Spleen (tissue), 11 donors: ENCODE data around the gene DCTN1. TPM values are rescaled to one million over a fixed set of nuclear protein-coding genes. Genes with fewer than 3 reads are reported as not detected.

ENCODE experiments used
- DNase-seq: peaks from one replicate; pipeline ENCODE4 v3.0.0-alpha.2; 2020
- H3K27ac ChIP-seq, 8 donors: fragments of 200-600 bp; sonication (generic) in 7 of 8; 1 replicate in 4 of 8; 2 replicates in 4 of 8; pipeline versions ENCODE4 v1.5.0 to v1.8.0; 2016 to 2021; ENCODE audit warnings: inconsistent platforms in 4 of 8, mild to moderate bottlenecking in 4 of 8, moderate library complexity in 1 of 8
- H3K27me3 ChIP-seq, 7 donors: fragments of 200-600 bp; sonication (generic) in 6 of 7; replicated peaks in 1 of 7; 1 replicate in 4 of 7; 2 replicates in 3 of 7; pipeline versions ENCODE4 v1.5.0 to v1.8.0; 2016 to 2021; ENCODE audit warnings: inconsistent platforms in 3 of 7, mild to moderate bottlenecking in 1 of 7
- H3K36me3 ChIP-seq, 6 donors: fragments of 200-600 bp; sonication (generic) in 5 of 6; 1 replicate in 4 of 6; 2 replicates in 2 of 6; pipeline versions ENCODE4 v1.5.0 to v1.8.0; 2016 to 2021; ENCODE audit warnings: inconsistent platforms in 2 of 6
- H3K4me1 ChIP-seq, 6 donors: fragments of 200-600 bp; sonication (generic) in 5 of 6; 1 replicate in 3 of 6; 2 replicates in 3 of 6; pipeline versions ENCODE4 v1.5.0 to v1.8.0; 2016 to 2021; ENCODE audit warnings: inconsistent platforms in 3 of 6
- H3K4me3 ChIP-seq, 8 donors: fragments of 200-600 bp; sonication (generic) in 7 of 8; 1 replicate in 4 of 8; 2 replicates in 4 of 8; pipeline versions ENCODE4 v1.5.0 to v1.8.0; 2016 to 2021; ENCODE audit warnings: inconsistent platforms in 4 of 8, mild to moderate bottlenecking in 4 of 8, moderate library complexity in 2 of 8
- H3K9me3 ChIP-seq, 8 donors: fragments of 200-600 bp; sonication (generic) in 7 of 8; 1 replicate in 4 of 8; 2 replicates in 4 of 8; pipeline versions ENCODE4 v1.5.0 to v1.8.0; 2016 to 2021; ENCODE audit warnings: inconsistent platforms in 4 of 8
- POLR2A ChIP-seq, 3 donors: fragments of 450-650 bp; IDR thresholded peaks; one replicate each; pipeline ENCODE4 v1.5.1; 2017; ENCODE audit warnings: antibody characterized with exemption in 3 of 3, mild to moderate bottlenecking in 1 of 3
- POLR2AphosphoS5 ChIP-seq, 3 donors: sonication (generic); formaldehyde crosslinking; IDR thresholded peaks; one replicate each; pipeline ENCODE4 v1.5.1; 2017; ENCODE audit warnings: antibody characterized with exemption in 3 of 3
- WGBS, 5 donors: extraction: QIAGEN DNeasy Blood & Tissue Kit in 3 of 5; methylation state at CpG; one replicate each; pipeline versions ENCODE4 v1.1.5 to v1.1.7; 2013 to 2018; 5-methylcytosine and 5-hydroxymethylcytosine counted together
- intact Hi-C: fragments of 100-400 bp; cut with DNase I; formaldehyde crosslinking; loops from one replicate; pipeline ENCODE4 v1.15.0; 2023; ENCODE audit warnings: low total_unique reads
- polyA plus RNA-seq, 3 donors: library from polyadenylated mRNA; stranded (reverse); fragments of 200-250 nt; gene quantifications; one replicate each; pipeline ENCODE4 v1.2.1, GENCODE V29; 2013
- total RNA-seq, 7 donors: library from RNA; depleted of rRNA in 3 of 7; stranded (reverse); fragments of >200 nt in 3 of 7; fragmentation: NEBNext Ultra II Directional in 4 of 7; extraction: Animal tissue kit (Norgen Biotek cat#: 25700) in 4 of 7; gene quantifications; one replicate each; pipeline versions ENCODE4 v1.1.0 to v1.2.1, GENCODE V29; 2016 to 2021
- TF ChIP-seq, protein P1 (sequence below), 11 experiments: fragments of 200-600 bp in 7 of 11; fragments of 450-650 bp in 4 of 11; sonication (generic) in 4 of 11; IDR thresholded peaks in 8 of 11; conservative IDR thresholded peaks in 3 of 11; 1 replicate in 7 of 11; 2 replicates in 4 of 11; pipeline versions ENCODE4 v1.4.0 to v1.8.0; 2016 to 2021; ENCODE audit warnings: antibody characterized with exemption in 11 of 11, inconsistent platforms in 4 of 11, mild to moderate bottlenecking in 1 of 11
- donor health status: healthy with polysubstance abuse.
- donor health status: DM: no; HTN: no; CAD: no; lungs with moderate emphysema.
- donor health status: DM: no; HTN: no; CAD: no.
- donor health status: Bipolar disorder and iron deficiency.
- donor health status: healthy.
- donor health status: DM: no; HTN: no; CAD: no.
- donor health status: DM: yes; HTN: yes; CAD: no.

DCTN1 gene
- total and polyA plus RNA-seq, 10 donors = 47.8 to 113 (median 95.1) TPM

DNA sequence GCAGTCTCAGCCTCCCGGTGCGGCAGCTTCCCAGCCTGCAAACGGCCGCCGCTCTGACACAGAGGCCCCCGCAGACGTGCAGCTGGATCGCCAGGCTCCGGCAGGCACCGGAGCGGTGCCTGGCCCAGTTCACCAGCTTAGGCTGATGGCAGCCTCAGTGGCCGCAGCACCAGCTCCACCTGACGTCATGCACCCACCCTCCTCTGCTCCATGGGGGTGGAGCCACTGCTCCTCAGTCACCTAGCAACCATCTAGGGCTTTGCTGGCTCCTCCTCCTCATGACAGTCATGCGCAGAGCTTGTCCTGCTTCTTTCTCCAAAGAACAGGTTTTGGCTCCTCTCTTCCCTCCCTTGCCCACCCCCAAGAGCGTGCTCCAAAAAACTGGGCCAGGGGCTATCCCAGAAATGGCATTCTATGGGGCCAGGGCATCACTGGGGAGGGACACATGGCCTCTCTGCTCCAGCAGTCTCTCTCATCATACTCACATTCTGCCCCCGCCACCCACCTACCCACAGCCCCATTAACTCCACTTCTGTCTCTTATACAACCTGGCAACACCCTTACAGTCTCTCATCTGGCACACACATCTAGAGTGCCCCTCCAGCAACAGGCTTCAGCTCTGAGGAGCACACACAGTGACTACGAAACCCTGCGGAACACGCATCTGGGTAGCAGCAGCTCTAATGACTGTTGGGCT is 5.5 kb downstream of the DCTN1 start:
- Histone ChIP-seq H3K27me3 (no peaks in the 10 kb centered on the region), H3K4me1 (peaks cover 0 to 40% (median 17%) of the 10 kb centered on the region in 6 donors), H3K36me3 (peaks cover 6 to 83% (median 46%) of the 10 kb centered on the region in 6 donors), H3K9me3 (no peaks in the 10 kb centered on the region), H3K4me3 (no peak overlapping the region), H3K27ac (no peak overlapping the region)
- 76 to 90% (median 85%) methylated on average over 17 to 19 of the region's 19 CpGs for WGBS, 5 donors
- DNase-seq = no peak
- intact Hi-C loops = no loop called here
- TF ChIP-seq, protein P1, sequence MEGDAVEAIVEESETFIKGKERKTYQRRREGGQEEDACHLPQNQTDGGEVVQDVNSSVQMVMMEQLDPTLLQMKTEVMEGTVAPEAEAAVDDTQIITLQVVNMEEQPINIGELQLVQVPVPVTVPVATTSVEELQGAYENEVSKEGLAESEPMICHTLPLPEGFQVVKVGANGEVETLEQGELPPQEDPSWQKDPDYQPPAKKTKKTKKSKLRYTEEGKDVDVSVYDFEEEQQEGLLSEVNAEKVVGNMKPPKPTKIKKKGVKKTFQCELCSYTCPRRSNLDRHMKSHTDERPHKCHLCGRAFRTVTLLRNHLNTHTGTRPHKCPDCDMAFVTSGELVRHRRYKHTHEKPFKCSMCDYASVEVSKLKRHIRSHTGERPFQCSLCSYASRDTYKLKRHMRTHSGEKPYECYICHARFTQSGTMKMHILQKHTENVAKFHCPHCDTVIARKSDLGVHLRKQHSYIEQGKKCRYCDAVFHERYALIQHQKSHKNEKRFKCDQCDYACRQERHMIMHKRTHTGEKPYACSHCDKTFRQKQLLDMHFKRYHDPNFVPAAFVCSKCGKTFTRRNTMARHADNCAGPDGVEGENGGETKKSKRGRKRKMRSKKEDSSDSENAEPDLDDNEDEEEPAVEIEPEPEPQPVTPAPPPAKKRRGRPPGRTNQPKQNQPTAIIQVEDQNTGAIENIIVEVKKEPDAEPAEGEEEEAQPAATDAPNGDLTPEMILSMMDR (IDR thresholded peaks at IDR 0.05 in 8 of 11, conservative IDR thresholded peaks at IDR 0.05 in 3 of 11) = no peak
- TF ChIP-seq POLR2AphosphoS5 (IDR thresholded peaks at IDR 0.05) = peak in 1 of 3 donors; percentile 44

DNA sequence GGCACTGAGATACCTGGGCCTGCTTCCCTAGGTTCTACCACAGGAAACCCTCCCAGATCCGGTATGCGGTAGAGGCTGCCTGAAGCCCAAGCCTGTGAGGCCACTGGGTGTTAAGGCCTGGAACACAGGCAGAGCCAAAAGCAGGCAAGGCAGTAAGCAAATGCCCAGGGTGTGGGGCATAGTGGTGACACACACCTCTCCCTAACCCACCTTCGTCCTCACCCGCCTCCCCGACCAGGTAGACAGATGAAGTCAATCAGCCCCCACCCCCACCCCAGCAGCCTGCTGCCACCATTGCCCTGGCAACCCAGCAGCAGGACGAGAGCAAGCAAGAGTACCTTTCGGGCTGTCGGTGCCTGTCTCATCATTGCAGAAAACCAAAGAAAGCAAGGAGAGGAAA is 6.1 kb downstream of the DCTN1 start:
- 86 to 95% (median 91%) methylated on average over 6 to 8 of the region's 8 CpGs for WGBS, 5 donors
- no peaks in the 10 kb centered on the region for H3K9me3 ChIP-seq
- intact Hi-C loops = no loop called here
- no peak for DNase-seq
- TF ChIP-seq, protein P1 (IDR thresholded peaks at IDR 0.05 in 8 of 11, conservative IDR thresholded peaks at IDR 0.05 in 3 of 11) = no peak
- TF ChIP-seq POLR2A (IDR thresholded peaks at IDR 0.05) (no peak), POLR2AphosphoS5 (IDR thresholded peaks at IDR 0.05) (no peak)
- H3K4me3 ChIP-seq = no peak overlapping the region
- H3K4me1 ChIP-seq = peaks cover 0 to 33% (median 11%) of the 10 kb centered on the region in 6 donors
- no peaks in the 10 kb centered on the region for H3K27me3 ChIP-seq
- H3K36me3 ChIP-seq = peaks cover 6 to 90% (median 52%) of the 10 kb centered on the region in 6 donors
- H3K27ac ChIP-seq = no peak overlapping the region

DNA sequence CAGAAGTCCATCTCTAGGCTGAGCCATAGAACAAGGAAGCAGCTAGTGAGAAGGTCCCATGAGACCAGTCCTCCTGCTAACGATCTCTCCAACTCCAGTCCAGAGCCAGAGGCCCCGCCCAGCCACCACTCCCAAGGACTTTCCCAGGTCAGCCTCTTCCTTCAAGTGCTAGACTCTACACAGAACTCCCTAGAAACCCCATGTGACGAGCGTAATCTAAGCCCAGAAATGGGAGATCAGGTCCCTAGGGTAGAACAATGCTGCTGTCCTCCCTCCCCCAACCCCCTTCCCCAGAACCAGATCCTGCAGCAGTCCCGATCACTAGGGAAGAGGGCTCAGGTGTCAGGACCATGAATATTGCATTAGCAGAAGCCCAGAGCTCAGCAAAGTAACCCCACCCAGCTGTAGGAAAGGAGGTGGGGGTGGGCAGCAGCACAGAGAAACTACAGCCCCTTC is 6.9 kb downstream of the DCTN1 start:
- H3K4me1 ChIP-seq = peaks cover 0 to 26% (median 6%) of the 10 kb centered on the region in 6 donors
- H3K27me3 ChIP-seq = no peaks in the 10 kb centered on the region
- no peak overlapping the region for H3K27ac ChIP-seq
- H3K4me3 ChIP-seq = no peak overlapping the region
- no peaks in the 10 kb centered on the region for H3K9me3 ChIP-seq
- DNase-seq = no peak
- peaks cover 6 to 95% (median 60%) of the 10 kb centered on the region in 6 donors for H3K36me3 ChIP-seq
- intact Hi-C loops = no loop called here
- TF ChIP-seq POLR2A (IDR thresholded peaks at IDR 0.05) = no peak
- TF ChIP-seq, protein P1 (IDR thresholded peaks at IDR 0.05 in 8 of 11, conservative IDR thresholded peaks at IDR 0.05 in 3 of 11) = no peak
- TF ChIP-seq POLR2AphosphoS5 (IDR thresholded peaks at IDR 0.05) = no peak
- WGBS, 5 donors = 78 to 94% (median 82%) methylated on average over 5 of the region's 5 CpGs

DNA sequence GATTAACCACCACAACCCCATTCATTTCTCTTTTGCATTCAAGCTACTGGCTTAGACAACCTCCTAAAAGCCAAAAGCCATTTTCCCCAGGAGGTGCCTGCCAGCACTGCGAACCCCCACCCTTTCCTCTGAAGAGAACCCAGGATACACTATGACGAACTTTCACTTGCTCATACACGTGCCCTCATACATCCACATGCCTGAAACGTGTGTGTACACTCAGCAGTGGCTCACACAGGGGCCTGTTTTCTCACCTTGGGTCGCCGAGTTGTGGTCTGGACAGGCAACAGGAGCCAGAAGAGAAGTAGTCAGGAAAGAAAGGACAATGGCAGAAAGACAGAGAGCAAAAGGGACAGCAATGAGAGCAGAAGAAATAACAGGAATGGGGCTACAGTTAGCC is 7.4 kb downstream of the DCTN1 start:
- peaks cover 6 to 95% (median 61%) of the 10 kb centered on the region in 6 donors for H3K36me3 ChIP-seq
- no peak overlapping the region for H3K4me3 ChIP-seq
- DNase-seq = no peak
- TF ChIP-seq POLR2A (IDR thresholded peaks at IDR 0.05) (no peak), POLR2AphosphoS5 (IDR thresholded peaks at IDR 0.05) (no peak)
- TF ChIP-seq, protein P1 (IDR thresholded peaks at IDR 0.05 in 8 of 11, conservative IDR thresholded peaks at IDR 0.05 in 3 of 11) = no peak
- no peaks in the 10 kb centered on the region for H3K27me3 ChIP-seq
- no peak overlapping the region for H3K27ac ChIP-seq
- no peaks in the 10 kb centered on the region for H3K9me3 ChIP-seq
- intact Hi-C loops = no loop called here
- 84 to 96% (median 93%) methylated on average over 6 of the region's 6 CpGs for WGBS, 5 donors
- H3K4me1 ChIP-seq = peaks cover 0 to 26% (median 5%) of the 10 kb centered on the region in 6 donors
